OCI-LY7 (cell line): Measurements from ENCODE around the gene PIGN. TPM values are rescaled to one million over a fixed set of nuclear protein-coding genes. Genes with fewer than 3 reads are reported as not detected.
A peak's percentile ranks its signal among the peaks of the same experiment; 100 is the strongest.

Experiments
- BruUV-seq: library from RNA; stranded (reverse); fragments of 400-500 nt; replicated peaks from 2 replicates; lab custom pipeline; 2021; lab: Mats Ljungman, UMichigan
- CTCF ChIA-PET: fragments of 300-600 bp; sonication (Branson Sonifier 250); formaldehyde crosslinking; loops from one replicate; lab custom pipeline; 2022; ENCODE audit warnings: antibody characterized with exemption; ENCODE audit not compliant: unreplicated experiment; lab: Charles Lee
- POLR2A ChIA-PET: fragments of 300-600 bp; sonication (Branson Sonifier 250); formaldehyde crosslinking; loops from one replicate; lab custom pipeline; 2022; ENCODE audit warnings: antibody characterized with exemption; lab: Charles Lee
- DNase-seq: peaks from one replicate; pipeline ENCODE4 v3.0.0-alpha.2; 2015; ENCODE audit warnings: low spot score
- H2AFZ ChIP-seq: fragments of 200-600 bp; sonication (generic), shearing (Covaris generic); 2 replicates; pipeline ENCODE4 v1.6.1; 2014; ENCODE audit warnings: mild to moderate bottlenecking, antibody characterized with exemption, low read length, moderate library complexity
- H3K27ac ChIP-seq: fragments of 200-600 bp; sonication (generic); 2 replicates; pipeline ENCODE4 v1.5.1; 2014; ENCODE audit warnings: mixed run types, low read depth, mild to moderate bottlenecking, moderate library complexity, low read length, inconsistent platforms; ENCODE audit not compliant: poor library complexity, severe bottlenecking
- H3K36me3 ChIP-seq: fragments of 200-600 bp; sonication (generic); 2 replicates; pipeline ENCODE4 v1.6.1; 2014; ENCODE audit warnings: mild to moderate bottlenecking, antibody characterized with exemption, low read length, moderate library complexity, mixed read lengths; ENCODE audit not compliant: insufficient read depth
- H3K4me1 ChIP-seq: fragments of 200-600 bp; sonication (generic); 2 replicates; pipeline ENCODE4 v1.5.1; 2014; ENCODE audit warnings: mild to moderate bottlenecking, low read length; ENCODE audit not compliant: insufficient read depth, poor library complexity, severe bottlenecking
- H3K4me2 ChIP-seq: fragments of 200-600 bp; sonication (generic); 2 replicates; pipeline ENCODE4 v1.6.1; 2014; ENCODE audit warnings: mild to moderate bottlenecking, low read length
- H3K4me3 ChIP-seq: fragments of 200-600 bp; sonication (generic); 2 replicates; pipeline ENCODE4 v1.5.1; 2014; ENCODE audit warnings: mild to moderate bottlenecking, low read depth, low read length; ENCODE audit not compliant: poor library complexity, severe bottlenecking
- H3K79me2 ChIP-seq: fragments of 200-600 bp; sonication (generic); 2 replicates; pipeline ENCODE4 v1.6.1; 2016; ENCODE audit warnings: low read depth, mild to moderate bottlenecking, low read length, moderate library complexity, mixed read lengths; ENCODE audit not compliant: insufficient read depth
- H3K9me2 ChIP-seq: fragments of 200-600 bp; sonication (generic); 2 replicates; pipeline ENCODE4 v1.6.1; 2016; ENCODE audit warnings: mild to moderate bottlenecking, low read length, mixed read lengths; ENCODE audit not compliant: insufficient read depth
- H3K9me3 ChIP-seq: fragments of 200-600 bp; sonication (generic); 2 replicates; pipeline ENCODE4 v1.6.1; 2014; ENCODE audit warnings: mild to moderate bottlenecking, mixed run types, low read length, mixed read lengths
- H4K20me1 ChIP-seq: fragments of 200-600 bp; sonication (generic); 2 replicates; pipeline ENCODE4 v1.6.1; 2014; ENCODE audit warnings: mild to moderate bottlenecking, antibody characterized with exemption, low read length, moderate library complexity, mixed read lengths; ENCODE audit not compliant: insufficient read depth
- EZH2phosphoT487 ChIP-seq: fragments of 200-600 bp; sonication (generic); IDR thresholded peaks from 2 replicates; pipeline ENCODE4 v1.6.1; 2018; ENCODE audit warnings: low read depth, borderline replicate concordance, mild to moderate bottlenecking, mixed run types, antibody characterized with exemption, low read length, moderate library complexity, mixed read lengths
- intact Hi-C: fragments of 100-400 bp; cut with micrococcal nuclease; formaldehyde crosslinking; loops from one replicate; pipeline ENCODE4 v1.10.0; 2022; ENCODE audit not compliant: unreplicated experiment
- total RNA-seq, 2 experiments: library from RNA; depleted of rRNA in 1 of 2; stranded (reverse); fragments of >200 nt in 1 of 2; shearing (Covaris generic) in 1 of 2; gene quantifications; 2 replicates each; pipeline ENCODE4 v1.2.3, GENCODE V29; 2014 to 2022
- TF ChIP-seq, protein P1 (sequence below): fragments of 200-600 bp; sonication (generic); conservative IDR thresholded peaks from 2 replicates; pipeline ENCODE4 v1.5.1; 2014; ENCODE audit warnings: mild to moderate bottlenecking, antibody characterized with exemption, low read length, moderate library complexity, mixed read lengths

The PIGN gene
- total RNA-seq, 2 experiments from 2014 or later = 10.9 to 23.7 TPM

GRCh38 chr18:62131301-62131909 is 55.5 kb downstream of the PIGN start:
- POLR2A ChIA-PET = interaction anchor here (0.6 kb wide), 2 partner anchors 545 to 1511 kb away, joined by 3 read pairs; no protein-coding TSS in a partner anchor
- peaks cover 3% of the 10 kb centered on the region; the same call in 1 of the 2 replicates for H3K36me3 ChIP-seq
- H3K9me2 ChIP-seq = no peaks in the 10 kb centered on the region
- H3K27ac ChIP-seq = no peak overlapping the region
- no peak overlapping the region for H3K4me2 ChIP-seq
- BruUV-seq = no TSS peak
- no peak overlapping the region for H2AFZ ChIP-seq
- no peaks in the 10 kb centered on the region for H3K4me1 ChIP-seq
- CTCF ChIA-PET = no interaction called here
- no peaks in the 10 kb centered on the region for H3K9me3 ChIP-seq
- H3K79me2 ChIP-seq = no peaks in the 10 kb centered on the region
- peak; percentile 50 for DNase-seq
- no peak overlapping the region for H3K4me3 ChIP-seq
- intact Hi-C loops = loop anchor here (1.0 kb wide), 1 partner anchor 495 kb away; no protein-coding TSS in a partner anchor
- TF ChIP-seq EZH2phosphoT487 = no peak
- TF ChIP-seq, protein P1, sequence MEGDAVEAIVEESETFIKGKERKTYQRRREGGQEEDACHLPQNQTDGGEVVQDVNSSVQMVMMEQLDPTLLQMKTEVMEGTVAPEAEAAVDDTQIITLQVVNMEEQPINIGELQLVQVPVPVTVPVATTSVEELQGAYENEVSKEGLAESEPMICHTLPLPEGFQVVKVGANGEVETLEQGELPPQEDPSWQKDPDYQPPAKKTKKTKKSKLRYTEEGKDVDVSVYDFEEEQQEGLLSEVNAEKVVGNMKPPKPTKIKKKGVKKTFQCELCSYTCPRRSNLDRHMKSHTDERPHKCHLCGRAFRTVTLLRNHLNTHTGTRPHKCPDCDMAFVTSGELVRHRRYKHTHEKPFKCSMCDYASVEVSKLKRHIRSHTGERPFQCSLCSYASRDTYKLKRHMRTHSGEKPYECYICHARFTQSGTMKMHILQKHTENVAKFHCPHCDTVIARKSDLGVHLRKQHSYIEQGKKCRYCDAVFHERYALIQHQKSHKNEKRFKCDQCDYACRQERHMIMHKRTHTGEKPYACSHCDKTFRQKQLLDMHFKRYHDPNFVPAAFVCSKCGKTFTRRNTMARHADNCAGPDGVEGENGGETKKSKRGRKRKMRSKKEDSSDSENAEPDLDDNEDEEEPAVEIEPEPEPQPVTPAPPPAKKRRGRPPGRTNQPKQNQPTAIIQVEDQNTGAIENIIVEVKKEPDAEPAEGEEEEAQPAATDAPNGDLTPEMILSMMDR = peak; percentile 88
- no peaks in the 10 kb centered on the region for H4K20me1 ChIP-seq

DNA sequence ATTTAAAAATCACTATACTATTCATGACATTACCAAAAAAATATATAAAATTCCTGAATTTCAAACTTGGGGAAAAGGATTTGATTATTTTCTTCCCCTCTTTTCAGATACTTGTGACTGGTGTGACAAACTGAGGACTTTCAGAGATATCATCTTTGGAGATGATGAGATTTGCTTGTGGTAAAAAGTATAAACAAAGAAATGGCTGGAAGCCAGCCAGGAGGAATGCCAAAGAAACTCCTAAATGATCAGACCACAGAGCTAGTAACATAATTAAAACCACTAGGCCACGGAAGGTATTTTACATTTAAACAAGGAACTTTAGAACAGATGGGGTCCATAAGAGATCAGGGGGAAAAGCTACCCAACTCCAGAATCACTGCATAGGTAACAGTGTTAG is 58.7 kb downstream of the PIGN start:
- H3K36me3 ChIP-seq = peaks cover 3% of the 10 kb centered on the region; the same call in 1 of the 2 replicates
- no peaks in the 10 kb centered on the region for H4K20me1 ChIP-seq
- no peak overlapping the region for H3K4me3 ChIP-seq
- no peak for DNase-seq
- CTCF ChIA-PET = no interaction called here
- BruUV-seq = no TSS peak
- POLR2A ChIA-PET = interaction anchor here (0.8 kb wide), 1 partner anchor 35 kb away, joined by 3 read pairs; no protein-coding TSS in a partner anchor
- H3K9me3 ChIP-seq = no peaks in the 10 kb centered on the region
- no peak overlapping the region for H2AFZ ChIP-seq
- TF ChIP-seq EZH2phosphoT487 = no peak
- TF ChIP-seq, protein P1 = no peak
- H3K27ac ChIP-seq = no peak overlapping the region
- H3K79me2 ChIP-seq = no peaks in the 10 kb centered on the region
- H3K4me2 ChIP-seq = no peak overlapping the region
- intact Hi-C loops = no loop called here
- no peaks in the 10 kb centered on the region for H3K9me2 ChIP-seq
- H3K4me1 ChIP-seq = no peaks in the 10 kb centered on the region

- TF ChIP-seq, protein P1 = no peak
- TF ChIP-seq EZH2phosphoT487 = no peak
- ChIA-PET POLR2A (no interaction called here), CTCF (no interaction called here)
- Histone ChIP-seq H3K4me1 (no peaks in the 10 kb centered on the region), H2AFZ (no peak overlapping the region), H3K36me3 (peaks cover 3% of the 10 kb centered on the region; the same call in 1 of the 2 replicates), H4K20me1 (no peaks in the 10 kb centered on the region), H3K27ac (no peak overlapping the region), H3K4me3 (no peak overlapping the region), H3K4me2 (no peak overlapping the region), H3K79me2 (no peaks in the 10 kb centered on the region), H3K9me3 (no peaks in the 10 kb centered on the region), H3K9me2 (no peaks in the 10 kb centered on the region)
- intact Hi-C loops = no loop called here
- no TSS peak for BruUV-seq
- DNase-seq = no peak
Measured at GRCh38 chr18:62126737-62127136, 60.1 kb downstream of the PIGN start.
